GM18519 (cell line): Measurements from ENCODE around the gene FAM72D.
"Not testable (repeated sequence)": the region's sequence is repeated elsewhere in the genome, so short reads cannot be mapped to it uniquely, and the experiment has no call there.

Source experiments
- ATAC-seq: cut with Tn5 transposase; IDR thresholded peaks from one replicate; pipeline ENCODE4 v1.9.1; 2021; ENCODE audit warnings: mild to moderate bottlenecking, moderate library complexity; ENCODE audit not compliant: unreplicated experiment, low FRiP score

The FAM72D gene

GRCh38 chr1:145144264-145144913, 48.6 kb downstream of the FAM72D start:
- not testable (repeated sequence) for ATAC-seq

- ATAC-seq: not testable (repeated sequence)
Observed at GRCh38 chr1:145146308-145146707, 50.5 kb downstream of the FAM72D start.

GRCh38 chr1:145147172-145147571, 51.4 kb downstream of the FAM72D start:
- ATAC-seq: not testable (repeated sequence)

- not testable (repeated sequence) for ATAC-seq
Observed at GRCh38 chr1:145155421-145155820, 59.6 kb downstream of the FAM72D start.

DNA sequence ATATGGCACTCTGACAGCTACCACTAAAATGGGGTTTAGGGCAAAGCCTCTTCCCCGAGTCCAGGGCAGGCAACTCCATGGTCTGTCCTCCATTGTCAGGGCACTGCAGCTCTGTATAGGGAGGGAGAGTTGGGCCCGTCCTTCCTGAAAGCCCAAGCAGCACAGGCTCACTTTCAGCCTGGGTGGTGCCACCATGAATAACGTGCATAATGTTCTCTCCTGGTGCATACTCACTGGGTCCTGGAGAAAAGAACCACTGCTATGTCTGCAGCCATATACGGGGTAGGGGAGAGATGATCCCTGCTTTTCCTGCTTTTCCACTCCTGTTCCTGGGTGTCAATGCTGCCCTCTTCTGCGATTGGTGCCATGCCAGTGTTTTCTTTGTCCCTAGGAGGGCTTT, 60.1 kb downstream of the FAM72D start:
- ATAC-seq: not testable (repeated sequence)

DNA sequence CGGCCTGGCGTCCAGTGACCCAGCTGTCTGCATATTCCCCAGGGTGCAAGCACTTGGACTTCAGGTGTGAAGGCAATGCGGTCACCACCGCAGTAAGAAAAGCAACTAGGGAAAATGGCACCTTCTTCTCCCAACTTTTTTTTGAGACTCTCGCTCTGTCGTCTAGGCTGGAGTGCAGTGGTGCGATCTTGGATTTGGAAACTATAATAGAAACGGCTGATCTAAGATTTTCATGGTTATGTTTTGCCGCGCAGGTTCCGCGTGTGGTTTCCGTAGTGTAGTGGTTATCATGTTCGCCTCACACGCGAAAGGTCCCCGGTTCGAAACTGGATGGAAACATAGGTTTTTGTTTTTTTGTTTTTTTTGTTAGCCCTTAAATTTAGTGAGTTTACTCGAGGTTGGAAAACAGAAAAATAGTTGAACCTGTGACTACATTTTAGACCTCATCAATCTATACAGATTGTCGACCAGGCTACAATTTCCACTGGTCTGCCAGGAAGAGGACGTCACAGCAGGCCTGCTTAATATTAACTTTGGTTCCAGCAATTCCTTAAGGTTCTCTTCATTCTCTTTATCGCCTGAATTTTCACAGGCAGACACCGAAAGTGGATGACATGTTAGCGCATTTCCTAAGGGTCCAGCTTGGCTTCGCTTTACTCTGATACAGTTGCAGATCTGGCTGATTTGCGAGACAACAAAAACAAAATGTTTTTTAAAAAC, 61.3 kb downstream of the FAM72D start:
- ATAC-seq: not testable (repeated sequence)

- not testable (repeated sequence) for ATAC-seq
Observed at GRCh38 chr1:145157715-145158114, 61.9 kb downstream of the FAM72D start.

GRCh38 chr1:145161046-145161752, 65.4 kb downstream of the FAM72D start:
- peak; percentile 57 for ATAC-seq
